DOHH2 (cell line): ENCODE measurements around the gene RNF39.

Source experiments
- CTCF ChIP-seq: fragments of 200-600 bp; sonication (generic); IDR thresholded peaks from one replicate; pipeline ENCODE4 v1.5.1; 2014; ENCODE audit warnings: antibody characterized with exemption, mild to moderate bottlenecking, low read depth, low read length; ENCODE audit not compliant: poor library complexity, severe bottlenecking
- EZH2phosphoT487 ChIP-seq: fragments of 200-600 bp; sonication (generic); IDR thresholded peaks from 2 replicates; pipeline ENCODE4 v1.6.1; 2017; ENCODE audit warnings: borderline replicate concordance, mild to moderate bottlenecking, antibody characterized with exemption, low read length, moderate library complexity, mixed read lengths

- TF ChIP-seq CTCF (no peak), EZH2phosphoT487 (no peak)
These were observed 3.7 kb downstream of the RNF39 start for GRCh38 chr6:30071858-30072257.
